Adipose tissue (tissue), 3 donors: ENCODE data around the gene GTF2F2. TPM values are rescaled to one million over a fixed set of nuclear protein-coding genes. Genes with fewer than 3 reads are reported as not detected.

ENCODE experiments used
- polyA plus RNA-seq, 3 donors: library from polyadenylated mRNA; stranded (reverse); fragments of 200-250 nt; gene quantifications; one replicate each; pipeline ENCODE4 v1.2.3, GENCODE V29; 2013
- donor health status: healthy with polysubstance abuse.
- donor health status: Bipolar disorder and iron deficiency.
- donor health status: healthy.

GTF2F2 gene
- polyA plus RNA-seq, 3 donors, result 8.1 to 12.5 (median 9.1) TPM

Other genes starting within 250 kb of the GTF2F2 start
- gene NUFIP1, start 131.0 kb upstream of the GTF2F2 start, polyA plus RNA-seq, result 1 to 10 TPM; 1.4 to 3.9 (median 3.1) TPM
- 10 to 100 TPM in 1 of 3 donors, 1 to 10 TPM in 2; 5.4 to 10.1 (median 7.8) TPM for gene GPALPP1, start 131.0 kb upstream of the GTF2F2 start, polyA plus RNA-seq
- gene KCTD4, start 80.5 kb downstream of the GTF2F2 start, polyA plus RNA-seq, result under 1 TPM in 1 of 3 donors, not detected in 2; 0.37 TPM
- gene TPT1, start 220.7 kb downstream of the GTF2F2 start, polyA plus RNA-seq, result over 10,000 TPM in 1 of 3 donors, 1,000 to 10,000 TPM in 2; 4,875 to 13,720 (median 5,684) TPM